Myocyte (in vitro differentiated cells): ENCODE measurements around the gene BCAS1. TPM values are rescaled to one million over a fixed set of nuclear protein-coding genes. Genes with fewer than 3 reads are reported as not detected.
A peak's percentile ranks its signal among the peaks of the same experiment; 100 is the strongest.
"Not testable (repeated sequence)": the region's sequence is repeated elsewhere in the genome, so short reads cannot be mapped to it uniquely, and the experiment has no call there.

Experiments
- DNase-seq: peaks from one replicate; pipeline ENCODE4 v3.0.0-alpha.2; 2012; ENCODE audit warnings: low read depth
- total RNA-seq: library from RNA; depleted of rRNA; stranded (reverse); fragments of >200 nt; gene quantifications from 2 replicates; pipeline ENCODE4 v1.2.3, GENCODE V29; 2014

Gene BCAS1
- total RNA-seq, 1 donor from 2014 or later = 5.0 TPM

GRCh38 chr20:53990768-53991450, 79.5 kb downstream of the BCAS1 start:
- DNase-seq = no peak

GRCh38 chr20:53990003-53990402, 80.4 kb downstream of the BCAS1 start:
- DNase-seq = no peak

GRCh38 chr20:53989401-53989800, 81.0 kb downstream of the BCAS1 start:
- DNase-seq = no peak

GRCh38 chr20:53986037-53986650, 84.2 kb downstream of the BCAS1 start:
- no peak for DNase-seq

GRCh38 chr20:53985150-53985518, 85.3 kb downstream of the BCAS1 start:
- DNase-seq = no peak

- DNase-seq = peak; percentile 20
These were observed 85.8 kb downstream of the BCAS1 start for GRCh38 chr20:53984356-53985149.

- DNase-seq = no peak
These were observed 87.0 kb downstream of the BCAS1 start for GRCh38 chr20:53983401-53983800.

GRCh38 chr20:53982624-53983023, 87.8 kb downstream of the BCAS1 start:
- no peak for DNase-seq

- no peak for DNase-seq
These were observed 88.5 kb downstream of the BCAS1 start for GRCh38 chr20:53981752-53982437.

- no peak for DNase-seq
These were observed 89.3 kb downstream of the BCAS1 start for GRCh38 chr20:53981130-53981529.

- DNase-seq = no peak
These were observed 90.3 kb downstream of the BCAS1 start for GRCh38 chr20:53980031-53980465.

GRCh38 chr20:53978497-53978896, 91.9 kb downstream of the BCAS1 start:
- no peak for DNase-seq

- no peak for DNase-seq
These were observed 93.0 kb downstream of the BCAS1 start for GRCh38 chr20:53977391-53977790.

GRCh38 chr20:53975761-53976160, 94.6 kb downstream of the BCAS1 start:
- DNase-seq = no peak

- DNase-seq = no peak
These were observed 95.4 kb downstream of the BCAS1 start for GRCh38 chr20:53974785-53975555.

GRCh38 chr20:53973882-53974281, 96.5 kb downstream of the BCAS1 start:
- not testable (repeated sequence) for DNase-seq

- no peak for DNase-seq
These were observed 98.2 kb downstream of the BCAS1 start for GRCh38 chr20:53972179-53972578.

GRCh38 chr20:53971096-53971683, 99.2 kb downstream of the BCAS1 start:
- no peak for DNase-seq

- DNase-seq = no peak
These were observed 100.2 kb downstream of the BCAS1 start for GRCh38 chr20:53970232-53970631.

GRCh38 chr20:53967527-53967926, 102.9 kb downstream of the BCAS1 start:
- DNase-seq = no peak
